Measurements from ENCODE around the gene GRIA2. TPM values are rescaled to one million over a fixed set of nuclear protein-coding genes. Genes with fewer than 3 reads are reported as not detected.

The GRIA2 gene
- total RNA-seq, 2 experiments from 2014 or later, result not detected

- H3K9me2 ChIP-seq (ENCODE audit: insufficient read depth, low read length), result no peaks in the 10 kb centered on the region
- H3K9me3 ChIP-seq (ENCODE audit: low read length), result no peaks in the 10 kb centered on the region
- CTCF ChIA-PET (ENCODE audit: unreplicated experiment), result no interaction called here
- no peaks in the 10 kb centered on the region for H3K36me3 ChIP-seq (ENCODE audit: insufficient read depth, low read length)
- POLR2A ChIA-PET, result no interaction called here
- no peak overlapping the region for H3K4me3 ChIP-seq (ENCODE audit: low read depth, low read length, poor library complexity, severe bottlenecking)
- H3K27ac ChIP-seq (ENCODE audit: low read depth, low read length, poor library complexity, severe bottlenecking), result no peak overlapping the region
- DNase-seq (ENCODE audit: low spot score), result no peak
- BruUV-seq (replicated peaks), result no TSS peak
- TF ChIP-seq CTCF (conservative IDR thresholded peaks at IDR 0.05; ENCODE audit: low read length) (no peak), EZH2phosphoT487 (IDR thresholded peaks at IDR 0.05; ENCODE audit: borderline replicate concordance, low read depth, low read length) (no peak)
- no peaks in the 10 kb centered on the region for H3K4me1 ChIP-seq (ENCODE audit: insufficient read depth, low read length, poor library complexity, severe bottlenecking)
- intact Hi-C loops (cut with micrococcal nuclease; ENCODE audit: unreplicated experiment), result no loop called here
- no peaks in the 10 kb centered on the region for H3K79me2 ChIP-seq (ENCODE audit: insufficient read depth, low read depth, low read length)
- H3K4me2 ChIP-seq (ENCODE audit: low read length), result no peak overlapping the region
- no peaks in the 10 kb centered on the region for H4K20me1 ChIP-seq (ENCODE audit: insufficient read depth, low read length)
- H2AFZ ChIP-seq (ENCODE audit: low read length), result no peak overlapping the region
These were observed 36.2 kb upstream of the GRIA2 start for GRCh38 chr4:157184300-157184699.

- Histone ChIP-seq H3K79me2 (ENCODE audit: insufficient read depth, low read depth, low read length) (no peaks in the 10 kb centered on the region), H3K4me2 (ENCODE audit: low read length) (no peak overlapping the region), H3K4me1 (ENCODE audit: insufficient read depth, low read length, poor library complexity, severe bottlenecking) (no peaks in the 10 kb centered on the region), H3K9me2 (ENCODE audit: insufficient read depth, low read length) (no peaks in the 10 kb centered on the region), H3K9me3 (ENCODE audit: low read length) (no peaks in the 10 kb centered on the region), H4K20me1 (ENCODE audit: insufficient read depth, low read length) (no peaks in the 10 kb centered on the region), H3K27ac (ENCODE audit: low read depth, low read length, poor library complexity, severe bottlenecking) (no peak overlapping the region), H3K36me3 (ENCODE audit: insufficient read depth, low read length) (no peaks in the 10 kb centered on the region), H2AFZ (ENCODE audit: low read length) (no peak overlapping the region), H3K4me3 (ENCODE audit: low read depth, low read length, poor library complexity, severe bottlenecking) (no peak overlapping the region)
- DNase-seq (ENCODE audit: low spot score), result no peak
- intact Hi-C loops (cut with micrococcal nuclease; ENCODE audit: unreplicated experiment), result no loop called here
- CTCF ChIA-PET (ENCODE audit: unreplicated experiment), result no interaction called here
- TF ChIP-seq CTCF (conservative IDR thresholded peaks at IDR 0.05; ENCODE audit: low read length), result no peak
- no peak for TF ChIP-seq EZH2phosphoT487 (IDR thresholded peaks at IDR 0.05; ENCODE audit: borderline replicate concordance, low read depth, low read length)
- POLR2A ChIA-PET, result no interaction called here
- BruUV-seq (replicated peaks), result no TSS peak
These were observed 35.2 kb upstream of the GRIA2 start for GRCh38 chr4:157185363-157185762.

GRCh38 chr4:157195374-157195773 is 25.2 kb upstream of the GRIA2 start:
- TF ChIP-seq CTCF (conservative IDR thresholded peaks at IDR 0.05; ENCODE audit: low read length), result no peak
- TF ChIP-seq EZH2phosphoT487 (IDR thresholded peaks at IDR 0.05; ENCODE audit: borderline replicate concordance, low read depth, low read length), result no peak
- no peak overlapping the region for H3K27ac ChIP-seq (ENCODE audit: low read depth, low read length, poor library complexity, severe bottlenecking)
- no peaks in the 10 kb centered on the region for H3K36me3 ChIP-seq (ENCODE audit: insufficient read depth, low read length)
- no peak overlapping the region for H2AFZ ChIP-seq (ENCODE audit: low read length)
- H4K20me1 ChIP-seq (ENCODE audit: insufficient read depth, low read length), result no peaks in the 10 kb centered on the region
- H3K4me1 ChIP-seq (ENCODE audit: insufficient read depth, low read length, poor library complexity, severe bottlenecking), result no peaks in the 10 kb centered on the region
- no peaks in the 10 kb centered on the region for H3K79me2 ChIP-seq (ENCODE audit: insufficient read depth, low read depth, low read length)
- H3K9me2 ChIP-seq (ENCODE audit: insufficient read depth, low read length), result no peaks in the 10 kb centered on the region
- H3K4me3 ChIP-seq (ENCODE audit: low read depth, low read length, poor library complexity, severe bottlenecking), result no peak overlapping the region
- BruUV-seq (replicated peaks), result no TSS peak
- POLR2A ChIA-PET, result no interaction called here
- intact Hi-C loops (cut with micrococcal nuclease; ENCODE audit: unreplicated experiment), result no loop called here
- no peaks in the 10 kb centered on the region for H3K9me3 ChIP-seq (ENCODE audit: low read length)
- no peak overlapping the region for H3K4me2 ChIP-seq (ENCODE audit: low read length)
- CTCF ChIA-PET (ENCODE audit: unreplicated experiment), result no interaction called here
- no peak for DNase-seq (ENCODE audit: low spot score)
